Karpas-422 (cell line): ENCODE measurements around the gene ALG3. TPM values are rescaled to one million over a fixed set of nuclear protein-coding genes. Genes with fewer than 3 reads are reported as not detected.
A peak's percentile ranks its signal among the peaks of the same experiment; 100 is the strongest.

Experiments used
- DNase-seq: peaks from one replicate; pipeline ENCODE4 v3.0.0-alpha.2; 2015
- H2AFZ ChIP-seq: fragments of 200-600 bp; sonication (generic); 2 replicates; pipeline ENCODE4 v1.6.1; 2014; ENCODE audit warnings: antibody characterized with exemption, low read length, mixed read lengths
- H3K27ac ChIP-seq: fragments of 200-600 bp; sonication (generic); 2 replicates; pipeline ENCODE4 v1.5.1; 2014; ENCODE audit warnings: mild to moderate bottlenecking, low read length, moderate library complexity
- H3K27me3 ChIP-seq: fragments of 200-600 bp; sonication (generic); 2 replicates; pipeline ENCODE4 v1.6.1; 2014; ENCODE audit warnings: low read length, mixed read lengths
- H3K36me3 ChIP-seq: fragments of 200-600 bp; sonication (generic); 2 replicates; pipeline ENCODE4 v1.6.1; 2014; ENCODE audit warnings: low read length, mixed read lengths; ENCODE audit not compliant: insufficient read depth
- H3K4me1 ChIP-seq: fragments of 200-600 bp; sonication (generic); 2 replicates; pipeline ENCODE4 v1.6.1; 2014; ENCODE audit warnings: mild to moderate bottlenecking, low read length, mixed read lengths
- H3K4me2 ChIP-seq: fragments of 200-600 bp; sonication (generic); 2 replicates; pipeline ENCODE4 v1.6.1; 2014; ENCODE audit warnings: low read length, low read depth, mild to moderate bottlenecking; ENCODE audit not compliant: poor library complexity, severe bottlenecking
- H3K4me3 ChIP-seq: fragments of 200-600 bp; sonication (generic); 2 replicates; pipeline ENCODE4 v1.5.1; 2014; ENCODE audit warnings: mild to moderate bottlenecking, antibody characterized with exemption, low read length, mixed read lengths
- H3K79me2 ChIP-seq: fragments of 200-600 bp; sonication (generic); 2 replicates; pipeline ENCODE4 v1.6.1; 2014; ENCODE audit warnings: mild to moderate bottlenecking, low read length, mixed read lengths
- H3K9ac ChIP-seq: fragments of 200-600 bp; sonication (generic); 2 replicates; pipeline ENCODE4 v1.6.0; 2014; ENCODE audit warnings: low read length
- H3K9me2 ChIP-seq: fragments of 200-600 bp; sonication (generic), shearing (Covaris generic); replicated peaks from 2 replicates; pipeline ENCODE4 v1.6.0; 2014; ENCODE audit warnings: mild to moderate bottlenecking, low read length, moderate library complexity; ENCODE audit not compliant: insufficient read depth
- H3K9me3 ChIP-seq: fragments of 300-700, 200-600 bp; sonication (generic); 2 replicates; pipeline ENCODE4 v1.6.1; 2014; ENCODE audit warnings: low read length, mixed read lengths
- H4K20me1 ChIP-seq: fragments of 200-600 bp; sonication (generic); 2 replicates; pipeline ENCODE4 v1.6.1; 2014; ENCODE audit warnings: mild to moderate bottlenecking, antibody characterized with exemption, low read length, low read depth; ENCODE audit not compliant: insufficient read depth
- total RNA-seq: library from RNA; depleted of rRNA; stranded (reverse); fragments of >200 nt; shearing (Covaris generic); gene quantifications from 2 replicates; pipeline ENCODE4 v1.2.3, GENCODE V29; 2014; ENCODE audit warnings: low replicate concordance

ALG3 gene
- total RNA-seq, 1 experiment from 2014 or later: 108 TPM

GRCh38 chr3:184257083-184257915, 8.5 kb upstream of the ALG3 start:
- Histone ChIP-seq H2AFZ (no peak overlapping the region), H3K79me2 (peaks cover 32% of the 10 kb centered on the region), H3K9me3 (no peaks in the 10 kb centered on the region), H3K36me3 (no peaks in the 10 kb centered on the region), H3K4me3 (no peak overlapping the region), H3K27ac (no peak overlapping the region), H3K4me2 (no peak overlapping the region), H4K20me1 (peaks cover 3% of the 10 kb centered on the region; the same call in 1 of the 2 replicates), H3K4me1 (peaks cover 18% of the 10 kb centered on the region), H3K27me3 (no peaks in the 10 kb centered on the region), H3K9ac (no peak overlapping the region), H3K9me2 (no peaks in the 10 kb centered on the region)
- no peak for DNase-seq

GRCh38 chr3:184255291-184256039, 6.7 kb upstream of the ALG3 start:
- Histone ChIP-seq H3K4me3 (no peak overlapping the region), H3K79me2 (peaks cover 46% of the 10 kb centered on the region), H4K20me1 (peaks cover 3% of the 10 kb centered on the region; the same call in 1 of the 2 replicates), H3K4me1 (peaks cover 10% of the 10 kb centered on the region), H3K9ac (no peak overlapping the region), H3K4me2 (no peak overlapping the region), H3K27me3 (no peaks in the 10 kb centered on the region), H3K27ac (no peak overlapping the region), H3K9me2 (no peaks in the 10 kb centered on the region), H2AFZ (no peak overlapping the region), H3K9me3 (no peaks in the 10 kb centered on the region), H3K36me3 (no peaks in the 10 kb centered on the region)
- DNase-seq: no peak

- peak overlapping the region; percentile 80 for H3K4me3 ChIP-seq
- no peaks in the 10 kb centered on the region for H3K9me2 ChIP-seq
- no peaks in the 10 kb centered on the region for H4K20me1 ChIP-seq
- peak overlapping the region; percentile 71; the same call in 1 of the 2 replicates for H2AFZ ChIP-seq
- peak overlapping the region; percentile 100 for H3K4me2 ChIP-seq
- peak; percentile 99 for DNase-seq
- H3K79me2 ChIP-seq: peaks cover 61% of the 10 kb centered on the region
- H3K4me1 ChIP-seq: peaks cover 17% of the 10 kb centered on the region
- peak overlapping the region; percentile 93 for H3K9ac ChIP-seq
- peak overlapping the region; percentile 87 for H3K27ac ChIP-seq
- no peaks in the 10 kb centered on the region for H3K27me3 ChIP-seq
- H3K9me3 ChIP-seq: no peaks in the 10 kb centered on the region
- no peaks in the 10 kb centered on the region for H3K36me3 ChIP-seq
Measured at GRCh38 chr3:184250167-184250828, 1.5 kb upstream of the ALG3 start.

- peak; percentile 100 for DNase-seq
- H3K9ac ChIP-seq: peak within 1 kb of the TSS; percentile 93
- no peaks in the 10 kb centered on the region for H3K27me3 ChIP-seq
- H3K4me2 ChIP-seq: peak within 1 kb of the TSS; percentile 100
- no peaks in the 10 kb centered on the region for H3K9me2 ChIP-seq
- peak within 1 kb of the TSS; percentile 95 for H2AFZ ChIP-seq
- H3K36me3 ChIP-seq: peaks cover 6% of the 10 kb centered on the region; the same call in 1 of the 2 replicates
- peaks cover 17% of the 10 kb centered on the region for H3K4me1 ChIP-seq
- no peaks in the 10 kb centered on the region for H4K20me1 ChIP-seq
- H3K4me3 ChIP-seq: peak within 1 kb of the TSS; percentile 80
- peaks cover 54% of the 10 kb centered on the region for H3K79me2 ChIP-seq
- H3K9me3 ChIP-seq: no peaks in the 10 kb centered on the region
- H3K27ac ChIP-seq: peak within 1 kb of the TSS; percentile 88
Measured at GRCh38 chr3:184249412-184250166, 827 bp upstream of the ALG3 start, which contains the start of gene EEF1AKMT4. TSS of gene EEF1AKMT4 (plus strand) at chr3:184249672. CDS start at chr3:184249695, 23 bp downstream.

- 0 out of 2 replicates have a peak, but pooled peaks cover 5% of the 10 kb centered on the region for H4K20me1 ChIP-seq
- peaks cover 19% of the 10 kb centered on the region; the same call in 1 of the 2 replicates for H3K36me3 ChIP-seq
- no peaks in the 10 kb centered on the region for H3K9me3 ChIP-seq
- H3K4me3 ChIP-seq: no peak overlapping the region
- H3K9me2 ChIP-seq: no peaks in the 10 kb centered on the region
- peaks cover 3% of the 10 kb centered on the region; the same call in 1 of the 2 replicates for H3K4me1 ChIP-seq
- no peak overlapping the region for H2AFZ ChIP-seq
- no peak overlapping the region for H3K27ac ChIP-seq
- no peaks in the 10 kb centered on the region for H3K27me3 ChIP-seq
- H3K79me2 ChIP-seq: peaks cover 5% of the 10 kb centered on the region
- H3K4me2 ChIP-seq: no peak overlapping the region
- no peak overlapping the region for H3K9ac ChIP-seq
- DNase-seq: no peak
Measured at GRCh38 chr3:184242297-184242685, 6.5 kb downstream of the ALG3 start.

- no peak overlapping the region for H3K27ac ChIP-seq
- no peak overlapping the region for H3K9ac ChIP-seq
- H2AFZ ChIP-seq: no peak overlapping the region
- H3K9me2 ChIP-seq: no peaks in the 10 kb centered on the region
- no peaks in the 10 kb centered on the region for H3K9me3 ChIP-seq
- H3K4me3 ChIP-seq: no peak overlapping the region
- DNase-seq: peak; percentile 86
- no peaks in the 10 kb centered on the region; the same call in 1 of the 2 replicates for H3K79me2 ChIP-seq
- 0 out of 2 replicates have a peak, but pooled peaks cover 5% of the 10 kb centered on the region for H4K20me1 ChIP-seq
- no peak overlapping the region for H3K4me2 ChIP-seq
- no peaks in the 10 kb centered on the region for H3K27me3 ChIP-seq
- H3K36me3 ChIP-seq: peaks cover 19% of the 10 kb centered on the region; the same call in 1 of the 2 replicates
- H3K4me1 ChIP-seq: peaks cover 3% of the 10 kb centered on the region
Measured at GRCh38 chr3:184241447-184242296, 7.1 kb downstream of the ALG3 start.

GRCh38 chr3:184241141-184241446, 7.7 kb downstream of the ALG3 start:
- Histone ChIP-seq H3K79me2 (no peaks in the 10 kb centered on the region; the same call in 1 of the 2 replicates), H3K9ac (no peak overlapping the region), H3K9me2 (no peaks in the 10 kb centered on the region), H3K4me3 (no peak overlapping the region), H3K4me2 (no peak overlapping the region), H3K27me3 (no peaks in the 10 kb centered on the region), H3K4me1 (peaks cover 3% of the 10 kb centered on the region), H3K9me3 (no peaks in the 10 kb centered on the region), H3K36me3 (peaks cover 19% of the 10 kb centered on the region; the same call in 1 of the 2 replicates), H2AFZ (no peak overlapping the region), H4K20me1 (0 out of 2 replicates have a peak, but pooled peaks cover 5% of the 10 kb centered on the region), H3K27ac (no peak overlapping the region)
- DNase-seq: no peak
